Measurements from ENCODE around the gene SULT4A1. TPM values are rescaled to one million over a fixed set of nuclear protein-coding genes. Genes with fewer than 3 reads are reported as not detected.

Gene SULT4A1
- polyA plus RNA-seq, 1 of the 3 experiments (the other 2 are of a cell fraction) = 3.9 TPM

- DNase-seq = no peak
- no peak overlapping the region for H3K27ac ChIP-seq (ENCODE audit: low read depth in 2 of 2, low read length in 1 of 2)
- H3K9ac ChIP-seq = no peak overlapping the region
- H3K9me3 ChIP-seq = no peaks in the 10 kb centered on the region
- no peak overlapping the region for H3K4me2 ChIP-seq
- no peak overlapping the region for H3K4me3 ChIP-seq (ENCODE audit: low read depth in 2 of 2, low read length in 1 of 2)
- CTCF ChIA-PET = no interaction called here
- TF ChIP-seq USF1 (IDR thresholded peaks at IDR 0.05; ENCODE audit: borderline replicate concordance, low read depth) = no peak
- no peaks in the 10 kb centered on the region for H3K9me2 ChIP-seq
- no peaks in the 10 kb centered on the region for H3K4me1 ChIP-seq (ENCODE audit: control insufficient read depth in 1 of 2, insufficient read depth in 2 of 2, low read depth in 1 of 2, low read length in 1 of 2)
- no peaks in the 10 kb centered on the region for H3K79me2 ChIP-seq (ENCODE audit: insufficient read depth)
- no peaks in the 10 kb centered on the region for H3K36me3 ChIP-seq (replicated peaks in 1 of 2; ENCODE audit: control insufficient read depth in 1 of 2, insufficient read depth in 2 of 2, low read length in 1 of 2)
- no peaks in the 10 kb centered on the region for H3K27me3 ChIP-seq (ENCODE audit: insufficient read depth)
- POLR2A ChIA-PET = no interaction called here
- no peaks in the 10 kb centered on the region for H4K20me1 ChIP-seq (ENCODE audit: insufficient read depth)
- peaks cover under 1% of the 10 kb centered on the region for H3F3A ChIP-seq (replicated peaks; ENCODE audit: insufficient read depth)
- no peak overlapping the region for H2AFZ ChIP-seq (ENCODE audit: low read depth)
- 100% methylated on average over 2 of the region's 2 CpGs for WGBS (ENCODE audit: low lambda C conversion rate)
Measured at GRCh38 chr22:43783777-43784176, 78.5 kb downstream of the SULT4A1 start.

DNA sequence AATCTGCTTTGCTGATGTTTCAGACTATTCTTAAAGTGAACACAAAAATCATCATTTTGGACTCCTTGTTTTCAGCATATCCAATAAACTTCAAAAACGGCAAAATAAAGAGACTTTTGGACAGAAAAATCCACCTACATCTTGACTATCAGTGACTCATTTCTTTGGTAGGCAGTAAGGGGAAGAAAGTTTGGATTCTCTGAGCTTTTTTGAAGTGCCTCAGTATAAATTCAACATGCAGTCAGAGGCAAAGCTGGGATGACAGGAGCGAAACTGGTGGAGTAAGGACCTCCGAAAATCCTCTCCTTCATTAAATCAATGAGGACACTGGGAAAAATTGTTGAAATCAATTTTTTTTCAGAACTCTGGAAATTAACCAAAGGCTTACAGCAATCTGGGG is 79.9 kb downstream of the SULT4A1 start:
- TF ChIP-seq JUND (IDR thresholded peaks at IDR 0.05) (0 out of 2 replicates have a peak, but pooled peaks have one; percentile 5), FOSL2 (IDR thresholded peaks at IDR 0.05; ENCODE audit: borderline replicate concordance, low read depth) (peak; percentile 28; the same call in 1 of the 2 replicates), TEAD4 (IDR thresholded peaks at IDR 0.05; ENCODE audit: borderline replicate concordance, insufficient read depth) (no peak), ZBTB33 (IDR thresholded peaks at IDR 0.05; ENCODE audit: borderline replicate concordance, low read depth) (no peak), MXI1 (IDR thresholded peaks at IDR 0.05; ENCODE audit: low read depth, low read length) (no peak)
- no peaks in the 10 kb centered on the region for H3K36me3 ChIP-seq (replicated peaks in 1 of 2; ENCODE audit: control insufficient read depth in 1 of 2, insufficient read depth in 2 of 2, low read length in 1 of 2)
- H3F3A ChIP-seq (replicated peaks; ENCODE audit: insufficient read depth) = no peaks in the 10 kb centered on the region
- CTCF ChIA-PET = interaction anchor here (1.0 kb wide), 1 partner anchor 103 kb away, joined by 3 read pairs; no protein-coding TSS in a partner anchor
- H3K9ac ChIP-seq = no peak overlapping the region
- H3K4me1 ChIP-seq (ENCODE audit: control insufficient read depth in 1 of 2, insufficient read depth in 2 of 2, low read depth in 1 of 2, low read length in 1 of 2) = no peaks in the 10 kb centered on the region
- no peaks in the 10 kb centered on the region for H3K79me2 ChIP-seq (ENCODE audit: insufficient read depth)
- no peaks in the 10 kb centered on the region for H4K20me1 ChIP-seq (ENCODE audit: insufficient read depth)
- H3K4me2 ChIP-seq = no peak overlapping the region
- no peak overlapping the region for H2AFZ ChIP-seq (ENCODE audit: low read depth)
- no peaks in the 10 kb centered on the region for H3K9me3 ChIP-seq
- POLR2A ChIA-PET = no interaction called here
- no peak overlapping the region for H3K27ac ChIP-seq (ENCODE audit: low read depth in 2 of 2, low read length in 1 of 2)
- no peak for DNase-seq
- WGBS (ENCODE audit: low lambda C conversion rate) = 36% methylated on average over 3 of the region's 3 CpGs
- H3K4me3 ChIP-seq (ENCODE audit: low read depth in 2 of 2, low read length in 1 of 2) = no peak overlapping the region
- H3K9me2 ChIP-seq = no peaks in the 10 kb centered on the region
- no peaks in the 10 kb centered on the region for H3K27me3 ChIP-seq (ENCODE audit: insufficient read depth)

GRCh38 chr22:43777286-43777685 is 85.0 kb downstream of the SULT4A1 start:
- Histone ChIP-seq H3K27ac (ENCODE audit: low read depth in 2 of 2, low read length in 1 of 2) (no peak overlapping the region), H3K4me2 (no peak overlapping the region), H3K79me2 (ENCODE audit: insufficient read depth) (no peaks in the 10 kb centered on the region), H3K4me1 (ENCODE audit: control insufficient read depth in 1 of 2, insufficient read depth in 2 of 2, low read depth in 1 of 2, low read length in 1 of 2) (no peaks in the 10 kb centered on the region), H3F3A (replicated peaks; ENCODE audit: insufficient read depth) (no peaks in the 10 kb centered on the region), H3K27me3 (ENCODE audit: insufficient read depth) (no peaks in the 10 kb centered on the region), H3K4me3 (ENCODE audit: low read depth in 2 of 2, low read length in 1 of 2) (no peak overlapping the region), H3K9ac (no peak overlapping the region), H4K20me1 (ENCODE audit: insufficient read depth) (no peaks in the 10 kb centered on the region), H3K9me2 (no peaks in the 10 kb centered on the region), H2AFZ (ENCODE audit: low read depth) (no peak overlapping the region), H3K36me3 (replicated peaks in 1 of 2; ENCODE audit: control insufficient read depth in 1 of 2, insufficient read depth in 2 of 2, low read length in 1 of 2) (no peaks in the 10 kb centered on the region), H3K9me3 (no peaks in the 10 kb centered on the region)
- 61% methylated on average over 4 of the region's 4 CpGs for WGBS (ENCODE audit: low lambda C conversion rate)
- POLR2A ChIA-PET = no interaction called here
- TF ChIP-seq, protein P1, sequence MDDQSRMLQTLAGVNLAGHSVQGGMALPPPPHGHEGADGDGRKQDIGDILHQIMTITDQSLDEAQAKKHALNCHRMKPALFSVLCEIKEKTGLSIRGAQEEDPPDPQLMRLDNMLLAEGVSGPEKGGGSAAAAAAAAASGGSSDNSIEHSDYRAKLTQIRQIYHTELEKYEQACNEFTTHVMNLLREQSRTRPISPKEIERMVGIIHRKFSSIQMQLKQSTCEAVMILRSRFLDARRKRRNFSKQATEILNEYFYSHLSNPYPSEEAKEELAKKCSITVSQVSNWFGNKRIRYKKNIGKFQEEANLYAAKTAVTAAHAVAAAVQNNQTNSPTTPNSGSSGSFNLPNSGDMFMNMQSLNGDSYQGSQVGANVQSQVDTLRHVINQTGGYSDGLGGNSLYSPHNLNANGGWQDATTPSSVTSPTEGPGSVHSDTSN (IDR thresholded peaks at IDR 0.05) = peak; percentile 91
- TF ChIP-seq TEAD4 (IDR thresholded peaks at IDR 0.05; ENCODE audit: borderline replicate concordance, insufficient read depth) (no peak), NFIC (IDR thresholded peaks at IDR 0.05; ENCODE audit: borderline replicate concordance) (no peak), JUND (IDR thresholded peaks at IDR 0.05) (peak; percentile 22; the same call in 1 of the 2 replicates), TCF12 (IDR thresholded peaks at IDR 0.05) (peak; percentile 47)
- DNase-seq = no peak
- CTCF ChIA-PET = no interaction called here

All from SK-N-SH (cell line).